GM19395 (cell line): ENCODE results near the gene KDM4C.

ENCODE experiments used
- ATAC-seq: cut with Tn5 transposase; IDR thresholded peaks from one replicate; pipeline ENCODE4 v1.9.1; 2021; ENCODE audit warnings: mild to moderate bottlenecking, moderate library complexity; ENCODE audit not compliant: unreplicated experiment

Gene KDM4C

GRCh38 chr9:6897898-6898302 is 140.1 kb downstream of the KDM4C start:
- ATAC-seq = no peak

GRCh38 chr9:6899274-6899673 is 141.5 kb downstream of the KDM4C start:
- ATAC-seq = no peak

- ATAC-seq = no peak
Observed at GRCh38 chr9:6900440-6900883, 142.7 kb downstream of the KDM4C start.

GRCh38 chr9:6901180-6901579 is 143.4 kb downstream of the KDM4C start:
- ATAC-seq = no peak

- ATAC-seq = no peak
Observed at GRCh38 chr9:6902423-6902822, 144.7 kb downstream of the KDM4C start.

- no peak for ATAC-seq
Observed at GRCh38 chr9:6904371-6904770, 146.6 kb downstream of the KDM4C start.

GRCh38 chr9:6905850-6906375 is 148.1 kb downstream of the KDM4C start:
- ATAC-seq = no peak

- no peak for ATAC-seq
Observed at GRCh38 chr9:6907772-6908381, 150.1 kb downstream of the KDM4C start.

GRCh38 chr9:6909181-6909580 is 151.4 kb downstream of the KDM4C start:
- no peak for ATAC-seq

GRCh38 chr9:6910032-6910431 is 152.3 kb downstream of the KDM4C start:
- no peak for ATAC-seq

- ATAC-seq = no peak
Observed at GRCh38 chr9:6910497-6910896, 152.7 kb downstream of the KDM4C start.

GRCh38 chr9:6911901-6912638 is 154.3 kb downstream of the KDM4C start:
- no peak for ATAC-seq

GRCh38 chr9:6915635-6916034 is 157.9 kb downstream of the KDM4C start:
- no peak for ATAC-seq

- ATAC-seq = peak; percentile 88
Observed at GRCh38 chr9:6917162-6917561, 159.4 kb downstream of the KDM4C start.

- no peak for ATAC-seq
Observed at GRCh38 chr9:6920041-6920440, 162.3 kb downstream of the KDM4C start.

GRCh38 chr9:6921315-6921714 is 163.5 kb downstream of the KDM4C start:
- ATAC-seq = no peak

- ATAC-seq = no peak
Observed at GRCh38 chr9:6922124-6922676, 164.4 kb downstream of the KDM4C start.

- no peak for ATAC-seq
Observed at GRCh38 chr9:6922680-6923079, 164.9 kb downstream of the KDM4C start.

- ATAC-seq = no peak
Observed at GRCh38 chr9:6923086-6923485, 165.3 kb downstream of the KDM4C start.

GRCh38 chr9:6924149-6924548 is 166.4 kb downstream of the KDM4C start:
- no peak for ATAC-seq

- ATAC-seq = no peak
Observed at GRCh38 chr9:6924988-6925563, 167.3 kb downstream of the KDM4C start.

GRCh38 chr9:6925836-6926235 is 168.1 kb downstream of the KDM4C start:
- ATAC-seq = no peak
